Adipocyte (in vitro differentiated cells): ENCODE results near the gene RPS21.

Source experiments
- DNase-seq: peaks from one replicate; pipeline ENCODE4 v3.0.0-alpha.2; 2015; ENCODE audit warnings: low read depth
- H3K27me3 ChIP-seq: replicated peaks from 2 replicates; pipeline ENCODE4 v1.7.0; 2013; ENCODE audit warnings: mild to moderate bottlenecking, low read length, moderate library complexity; ENCODE audit not compliant: control insufficient read depth, insufficient read depth
- H3K36me3 ChIP-seq: 2 replicates; pipeline ENCODE4 v1.7.0; 2013; ENCODE audit warnings: low read length, mild to moderate bottlenecking, moderate library complexity; ENCODE audit not compliant: control insufficient read depth, insufficient read depth, severe bottlenecking
- H3K4me1 ChIP-seq: 2 replicates; pipeline ENCODE4 v1.7.0; 2013; ENCODE audit warnings: mild to moderate bottlenecking, low read length, moderate library complexity; ENCODE audit not compliant: control insufficient read depth, insufficient read depth
- H3K4me3 ChIP-seq: 2 replicates; pipeline ENCODE4 v1.7.0; 2013; ENCODE audit warnings: mild to moderate bottlenecking, low read length, moderate library complexity
- H3K9ac ChIP-seq: 2 replicates; pipeline ENCODE4 v1.7.0; 2013; ENCODE audit warnings: mild to moderate bottlenecking, low read length, moderate library complexity
- H3K9me3 ChIP-seq: 2 replicates; pipeline ENCODE4 v1.7.0; 2013; ENCODE audit warnings: mild to moderate bottlenecking, low read length, moderate library complexity; ENCODE audit not compliant: control insufficient read depth

RPS21 gene

GRCh38 chr20:62355516-62355877 is 31.4 kb upstream of the RPS21 start:
- no peak for DNase-seq
- Histone ChIP-seq H3K4me3 (peak overlapping the region; percentile 50), H3K4me1 (peaks cover 45% of the 10 kb centered on the region), H3K27me3 (no peaks in the 10 kb centered on the region), H3K9ac (peak overlapping the region; percentile 67), H3K9me3 (no peaks in the 10 kb centered on the region), H3K36me3 (no peaks in the 10 kb centered on the region)

- peak overlapping the region; percentile 50 for H3K4me3 ChIP-seq
- peaks cover 45% of the 10 kb centered on the region for H3K4me1 ChIP-seq
- no peaks in the 10 kb centered on the region for H3K36me3 ChIP-seq
Observed at GRCh38 chr20:62355878-62356588, 30.9 kb upstream of the RPS21 start.

DNA sequence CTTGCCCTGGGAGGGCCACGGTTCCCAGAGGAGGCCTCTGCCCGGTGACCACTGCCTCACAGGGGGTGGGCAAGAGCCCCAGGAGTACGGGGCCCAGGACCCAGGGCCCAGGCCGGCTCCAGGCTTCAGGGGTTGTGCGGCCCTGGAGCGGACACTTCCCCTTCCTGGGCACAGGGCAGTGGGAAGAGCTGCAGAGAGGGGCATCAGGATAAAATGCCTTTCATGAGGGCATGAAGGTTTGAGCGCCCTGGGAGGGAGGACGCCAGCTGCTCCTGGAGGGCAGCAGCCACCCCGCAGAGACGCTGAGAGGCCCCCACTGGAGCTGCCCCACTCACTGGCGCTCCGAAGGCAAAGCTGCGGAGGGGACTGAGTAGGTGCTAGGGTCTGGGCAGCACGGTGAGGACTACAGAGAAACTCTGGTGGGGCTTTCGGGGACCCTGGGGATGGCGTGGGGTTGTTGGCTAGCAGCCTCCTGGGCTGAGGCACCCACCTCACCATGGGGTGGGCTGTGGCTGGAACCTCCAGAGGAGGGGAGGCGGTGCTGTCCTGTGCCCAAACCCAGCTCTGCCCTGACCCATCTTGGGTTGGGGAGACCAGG is 30.2 kb upstream of the RPS21 start:
- peak overlapping the region; percentile 67 for H3K9ac ChIP-seq
- no peaks in the 10 kb centered on the region for H3K27me3 ChIP-seq
- peaks cover 45% of the 10 kb centered on the region for H3K4me1 ChIP-seq
- H3K9me3 ChIP-seq, result no peaks in the 10 kb centered on the region
- peak overlapping the region; percentile 50 for H3K4me3 ChIP-seq
- no peak for DNase-seq
- H3K36me3 ChIP-seq, result no peaks in the 10 kb centered on the region

More at GRCh38 chr20:62355878-62356588, 30.9 kb upstream of the RPS21 start:
- no peak for DNase-seq
- H3K9ac ChIP-seq, result peak overlapping the region; percentile 67
- no peaks in the 10 kb centered on the region for H3K27me3 ChIP-seq
- H3K9me3 ChIP-seq, result no peaks in the 10 kb centered on the region

- H3K9me3 ChIP-seq, result no peaks in the 10 kb centered on the region
- no peaks in the 10 kb centered on the region for H3K27me3 ChIP-seq
- H3K9ac ChIP-seq, result peak overlapping the region; percentile 67
- no peaks in the 10 kb centered on the region for H3K36me3 ChIP-seq
- DNase-seq, result peak; percentile 47
- H3K4me1 ChIP-seq, result peaks cover 45% of the 10 kb centered on the region
- H3K4me3 ChIP-seq, result peak overlapping the region; percentile 50
Observed at GRCh38 chr20:62357187-62357667, 29.7 kb upstream of the RPS21 start.

DNA sequence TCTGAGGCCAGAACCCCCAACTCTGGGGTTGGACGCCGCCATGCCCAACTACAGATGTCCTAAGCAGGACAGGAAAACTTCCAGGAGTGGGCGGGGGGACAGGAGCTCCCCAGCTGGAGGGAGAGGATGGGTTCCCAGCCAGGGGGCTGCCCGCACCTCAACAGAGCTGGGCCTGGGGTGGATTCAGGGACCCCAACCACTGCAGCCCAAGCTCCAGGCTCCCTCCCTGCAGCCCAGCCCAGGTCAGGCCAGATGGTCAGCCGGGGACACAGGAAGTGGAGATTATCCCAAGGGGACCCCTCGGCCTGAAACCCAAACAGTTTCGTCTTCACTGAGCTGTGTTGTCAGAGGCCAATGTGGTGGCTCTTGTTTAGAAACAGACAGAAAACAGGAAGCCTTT is 29.2 kb upstream of the RPS21 start:
- Histone ChIP-seq H3K9me3 (no peaks in the 10 kb centered on the region), H3K36me3 (no peaks in the 10 kb centered on the region), H3K4me3 (peak overlapping the region; percentile 50), H3K4me1 (peaks cover 45% of the 10 kb centered on the region), H3K27me3 (no peaks in the 10 kb centered on the region), H3K9ac (peak overlapping the region; percentile 38)
- no peak for DNase-seq

GRCh38 chr20:62358171-62359042 is 28.5 kb upstream of the RPS21 start:
- Histone ChIP-seq H3K36me3 (no peaks in the 10 kb centered on the region), H3K27me3 (no peaks in the 10 kb centered on the region), H3K4me1 (peaks cover 45% of the 10 kb centered on the region), H3K9ac (no peak overlapping the region), H3K9me3 (no peaks in the 10 kb centered on the region), H3K4me3 (no peak overlapping the region)
- no peak for DNase-seq

DNA sequence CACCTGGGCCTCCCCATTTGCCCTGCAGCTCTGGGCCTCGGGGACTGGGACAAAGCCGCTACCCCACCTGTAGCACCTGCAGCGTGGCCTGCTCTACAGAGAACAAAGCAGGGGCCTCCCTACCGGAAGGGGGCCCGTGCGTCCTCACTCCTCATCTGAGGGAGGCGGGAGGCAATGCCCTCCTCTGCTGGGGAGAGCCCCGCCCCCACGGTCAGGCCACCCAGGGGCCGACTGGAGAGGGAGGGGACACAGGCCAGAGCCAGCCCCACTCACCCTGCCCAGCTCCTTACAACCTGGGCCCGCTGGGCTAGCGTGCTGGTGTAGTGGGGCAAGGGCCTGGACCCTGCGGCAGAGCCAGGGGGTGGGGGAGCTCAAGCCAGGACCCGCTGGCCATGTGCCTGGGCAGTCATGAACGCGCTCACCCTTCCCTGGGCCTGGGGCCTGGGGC is 27.8 kb upstream of the RPS21 start:
- H3K9me3 ChIP-seq, result no peaks in the 10 kb centered on the region
- no peak for DNase-seq
- no peak overlapping the region for H3K9ac ChIP-seq
- no peaks in the 10 kb centered on the region for H3K36me3 ChIP-seq
- no peak overlapping the region for H3K4me3 ChIP-seq
- no peaks in the 10 kb centered on the region for H3K27me3 ChIP-seq
- H3K4me1 ChIP-seq, result peaks cover 45% of the 10 kb centered on the region

- H3K9me3 ChIP-seq, result no peaks in the 10 kb centered on the region
Observed at GRCh38 chr20:62359491-62360121, 27.3 kb upstream of the RPS21 start.

GRCh38 chr20:62360854-62361798 is 25.8 kb upstream of the RPS21 start:
- Histone ChIP-seq H3K9me3 (no peaks in the 10 kb centered on the region), H3K27me3 (no peaks in the 10 kb centered on the region), H3K9ac (no peak overlapping the region), H3K4me3 (no peak overlapping the region), H3K4me1 (peaks cover 32% of the 10 kb centered on the region), H3K36me3 (no peaks in the 10 kb centered on the region)
- DNase-seq, result no peak

More at GRCh38 chr20:62359491-62360121, 27.3 kb upstream of the RPS21 start:
- peaks cover 45% of the 10 kb centered on the region for H3K4me1 ChIP-seq
- H3K9ac ChIP-seq, result no peak overlapping the region
- H3K36me3 ChIP-seq, result no peaks in the 10 kb centered on the region
- no peak overlapping the region for H3K4me3 ChIP-seq
- H3K27me3 ChIP-seq, result no peaks in the 10 kb centered on the region
- no peak for DNase-seq
